ENCODE measurements around the gene BNIP2.

- TF ChIP-seq CTCF (IDR thresholded peaks at IDR 0.05) (no peak), POLR2A (IDR thresholded peaks at IDR 0.05) (no peak)
Observed at GRCh38 chr15:59685737-59686297, 3.3 kb downstream of the BNIP2 start.

All from uterus (tissue), 2 donors.